D721Med (cell line): ENCODE results near the gene GADL1.

Experiments used
- DNase-seq: peaks from one replicate; pipeline ENCODE4 v3.0.0; 2011; ENCODE audit warnings: low spot score; ENCODE audit not compliant: insufficient read length
- FAIRE-seq: peaks from 2 replicates; lab custom pipeline; 2011; peaks lifted over from hg19 to GRCh38; lab: Jason Lieb, UNC
- CTCF ChIP-seq: IDR thresholded peaks from 2 replicates; pipeline ENCODE4 v1.5.1; 2012; ENCODE audit warnings: mild to moderate bottlenecking, control low read depth; ENCODE audit not compliant: insufficient read depth; ENCODE audit errors: missing control alignments

GADL1 gene

DNA sequence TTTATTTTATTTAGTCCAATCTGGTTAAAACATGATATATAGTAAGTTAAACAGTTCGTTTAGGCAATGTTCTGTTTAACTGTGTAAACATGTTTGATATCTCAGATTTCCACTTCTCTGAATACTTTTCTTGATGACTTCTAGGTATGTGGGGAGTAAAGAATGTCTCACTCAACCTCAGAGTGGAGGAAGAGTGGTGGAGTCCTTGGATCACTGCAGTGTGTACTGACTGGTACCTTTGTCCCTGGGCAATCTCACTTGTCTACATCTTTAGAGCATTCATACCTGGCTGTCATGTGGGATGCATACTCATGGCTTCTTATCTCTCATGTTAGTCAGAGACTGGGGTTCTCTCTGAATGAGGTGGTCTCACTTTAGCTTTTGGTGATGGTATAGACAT is 15.6 kb downstream of the GADL1 start:
- TF ChIP-seq CTCF, result no peak
- DNase-seq (no peak), FAIRE-seq (no peak)

DNA sequence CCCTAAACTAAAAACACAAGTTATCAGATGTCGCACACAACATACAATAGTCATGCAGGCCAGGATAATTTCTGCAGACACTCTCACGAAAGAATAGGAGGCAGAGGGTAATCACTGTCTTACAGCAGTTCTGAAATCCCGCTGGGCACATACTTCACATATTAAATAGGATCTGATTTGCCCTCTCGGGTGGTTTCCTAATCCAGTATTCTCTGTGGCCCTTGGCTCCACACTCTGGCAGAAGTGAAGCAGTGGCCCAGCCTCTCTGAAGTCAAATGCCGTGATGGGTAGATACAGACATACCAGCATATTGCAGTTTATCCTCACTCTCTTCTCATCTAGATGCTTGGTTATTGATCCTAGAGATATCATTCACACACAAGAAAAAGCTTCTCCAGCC is 19.0 kb downstream of the GADL1 start:
- DNase-seq, result no peak
- TF ChIP-seq CTCF, result no peak
- no peak for FAIRE-seq

- no peak for DNase-seq
- no peak for FAIRE-seq
- no peak for TF ChIP-seq CTCF
Observed at GRCh38 chr3:30873671-30874070, 20.8 kb downstream of the GADL1 start.

DNA sequence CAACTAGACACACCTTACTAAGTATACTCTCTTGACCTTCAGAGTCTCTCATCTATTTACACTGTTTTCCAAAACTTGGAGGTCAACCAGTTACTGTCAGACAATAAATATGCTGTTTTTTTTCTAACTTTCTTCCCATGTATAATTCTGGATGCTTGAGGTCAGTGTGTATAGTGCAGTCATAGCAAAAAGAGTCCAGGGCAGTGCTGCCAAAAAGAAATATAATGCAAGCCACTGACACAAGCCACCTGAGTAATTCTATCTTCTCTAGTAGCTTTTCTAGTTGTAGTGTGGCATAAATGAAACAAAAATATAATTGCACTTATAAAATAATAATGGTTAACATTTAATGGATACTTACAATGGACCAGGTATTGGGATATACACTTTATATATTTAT is 21.6 kb downstream of the GADL1 start:
- DNase-seq (no peak), FAIRE-seq (no peak)
- TF ChIP-seq CTCF, result no peak

DNA sequence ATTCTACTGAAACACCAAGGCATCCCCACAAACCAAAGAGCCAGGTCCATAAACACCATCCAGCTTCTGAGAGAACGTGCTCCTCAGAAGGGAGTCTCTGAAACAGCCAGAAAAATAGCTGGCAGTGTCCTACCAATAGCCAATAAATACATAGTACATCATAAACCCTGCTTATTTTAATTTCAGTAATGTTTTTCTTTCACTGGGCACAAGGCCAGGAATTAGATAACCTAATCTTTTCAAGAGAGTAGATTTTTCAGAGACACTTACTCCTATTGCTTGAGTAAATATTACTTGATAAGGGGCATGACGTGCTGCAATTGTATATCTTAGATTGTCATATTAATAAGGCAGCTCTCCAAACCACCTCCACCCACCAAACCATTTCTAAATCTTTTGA is 22.7 kb downstream of the GADL1 start:
- DNase-seq (no peak), FAIRE-seq (no peak)
- TF ChIP-seq CTCF, result no peak

- DNase-seq (no peak), FAIRE-seq (no peak)
Observed at GRCh38 chr3:30864836-30865235, 29.6 kb downstream of the GADL1 start.

DNA sequence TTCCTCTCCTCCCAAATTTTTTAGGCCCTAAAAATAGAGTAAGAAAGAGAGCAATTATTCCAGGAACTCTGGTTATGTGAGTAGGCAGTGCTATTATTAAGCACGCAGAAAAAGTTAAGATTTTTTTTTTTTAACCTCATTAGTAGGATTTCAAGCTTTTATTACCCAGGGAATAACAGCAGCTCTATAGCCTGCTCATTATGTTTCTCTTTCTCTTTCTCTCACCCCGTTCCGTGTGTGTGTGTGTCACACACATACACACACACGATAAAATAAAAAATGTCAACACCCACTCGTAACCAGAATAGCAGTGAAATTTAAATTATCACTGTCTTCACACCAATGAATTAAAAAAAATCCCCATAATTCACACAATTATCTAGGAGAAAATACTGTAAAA is 30.3 kb downstream of the GADL1 start:
- TF ChIP-seq CTCF, result no peak
- no peak for DNase-seq
- FAIRE-seq, result no peak

More at GRCh38 chr3:30864836-30865235, 29.6 kb downstream of the GADL1 start:
- TF ChIP-seq CTCF, result no peak
